Stomach (tissue), 9 donors: ENCODE data around the gene ANKFY1. TPM values are rescaled to one million over a fixed set of nuclear protein-coding genes. Genes with fewer than 3 reads are reported as not detected.
A peak's percentile ranks its signal among the peaks of the same experiment; 100 is the strongest.

Experiments
- DNase-seq, 2 donors: peaks; one replicate each; pipeline versions ENCODE4 v3.0.0 to v3.0.0-alpha.2; 2013 to 2019
- H3K27ac ChIP-seq, 5 donors: fragments of 200-600 bp in 4 of 5; sonication (generic) in 4 of 5; one replicate each; pipeline ENCODE4 v1.5.1; 2013 to 2019; ENCODE audit warnings: mild to moderate bottlenecking in 1 of 5, moderate library complexity in 1 of 5
- H3K27me3 ChIP-seq, 3 donors: fragments of 200-600 bp; sonication (generic); one replicate each; pipeline ENCODE4 v1.5.1; 2017 to 2019; ENCODE audit warnings: mixed run types in 1 of 3
- H3K36me3 ChIP-seq, 4 donors: fragments of 200-600 bp; sonication (generic); 1 replicate in 3 of 4; 2 replicates in 1 of 4; pipeline ENCODE4 v1.5.1; 2016 to 2019
- H3K4me1 ChIP-seq, 4 donors: fragments of 200-600 bp; sonication (generic); one replicate each; pipeline ENCODE4 v1.5.1; 2016 to 2019
- H3K4me3 ChIP-seq, 4 donors: fragments of 200-600 bp; sonication (generic) in 3 of 4; one replicate each; pipeline ENCODE4 v1.5.1; 2016 to 2019; ENCODE audit warnings: mild to moderate bottlenecking in 1 of 4
- H3K9me3 ChIP-seq, 4 donors: fragments of 200-600 bp; sonication (generic); one replicate each; pipeline ENCODE4 v1.5.1; 2016 to 2019
- CTCF ChIP-seq, 7 experiments: fragments of 450-650 bp in 4 of 7; fragments of 200-600 bp in 3 of 7; sonication (generic) in 3 of 7; IDR thresholded peaks; one replicate each; pipeline ENCODE4 v1.5.1; 2016 to 2019; ENCODE audit warnings: antibody characterized with exemption in 7 of 7, control low read depth in 2 of 7, mild to moderate bottlenecking in 1 of 7
- EP300 ChIP-seq: sonication (generic); formaldehyde crosslinking; IDR thresholded peaks from one replicate; pipeline ENCODE4 v1.6.1; 2017; ENCODE audit warnings: antibody characterized with exemption
- POLR2A ChIP-seq, 4 donors: fragments of 450-650 bp; IDR thresholded peaks; one replicate each; pipeline ENCODE4 v1.6.1; 2016; ENCODE audit warnings: antibody characterized with exemption in 4 of 4, control low read depth in 2 of 4, mild to moderate bottlenecking in 1 of 4, moderate library complexity in 1 of 4
- POLR2AphosphoS5 ChIP-seq, 3 donors: sonication (generic); formaldehyde crosslinking; IDR thresholded peaks; one replicate each; pipeline ENCODE4 v1.6.1; 2016; ENCODE audit warnings: antibody characterized with exemption in 3 of 3
- WGBS, 5 donors: extraction: QIAGEN DNeasy Blood & Tissue Kit in 3 of 5; methylation state at CpG; one replicate each; pipeline versions ENCODE4 v1.1.5 to v1.1.7; 2013 to 2018; 5-methylcytosine and 5-hydroxymethylcytosine counted together
- intact Hi-C: fragments of 100-400 bp; cut with DNase I; formaldehyde crosslinking; loops from one replicate; pipeline ENCODE4 v1.15.1; 2023; ENCODE audit warnings: low total_unique reads
- polyA plus RNA-seq, 3 donors: library from polyadenylated mRNA; stranded (reverse); fragments of 200-250 nt; gene quantifications; one replicate each; pipeline ENCODE4 v1.2.3, GENCODE V29; 2013
- total RNA-seq, 5 donors: library from RNA; depleted of rRNA; stranded (reverse); fragments of >200 nt; gene quantifications; one replicate each; pipeline versions ENCODE4 v1.1.0 to v1.2.3, GENCODE V29; 2014 to 2016
- donor health status: healthy with polysubstance abuse.
- donor health status: Bipolar disorder and iron deficiency.
- donor health status: healthy.

The ANKFY1 gene
- total and polyA plus RNA-seq, 8 donors: 6.4 to 61.0 (median 39.2) TPM

GRCh38 chr17:4215882-4216570 lies 47.8 kb downstream of the ANKFY1 start:
- H3K4me3 ChIP-seq: no peak overlapping the region
- no peak for DNase-seq
- H3K9me3 ChIP-seq: no peaks in the 10 kb centered on the region
- no peaks in the 10 kb centered on the region for H3K27me3 ChIP-seq
- intact Hi-C loops: no loop called here
- H3K27ac ChIP-seq: peak overlapping the region in 1 of 5 donors; percentile 60
- H3K4me1 ChIP-seq: peaks cover 0 to 40% (median 12%) of the 10 kb centered on the region in 4 donors
- peaks cover 0 to 44% (median 40%) of the 10 kb centered on the region in 4 donors for H3K36me3 ChIP-seq
- 80 to 94% (median 91%) methylated on average over 6 of the region's 6 CpGs for WGBS, 5 donors
- TF ChIP-seq EP300: no peak
- no peak for TF ChIP-seq POLR2AphosphoS5 (IDR thresholded peaks at IDR 0.05)
- TF ChIP-seq POLR2A (IDR thresholded peaks at IDR 0.05): no peak
- no peak for TF ChIP-seq CTCF (IDR thresholded peaks at IDR 0.05)

GRCh38 chr17:4214157-4214556 lies 49.6 kb downstream of the ANKFY1 start:
- TF ChIP-seq POLR2AphosphoS5 (IDR thresholded peaks at IDR 0.05) (no peak), EP300 (no peak)

GRCh38 chr17:4209611-4210010 lies 54.2 kb downstream of the ANKFY1 start:
- WGBS, 5 donors: 89 to 96% (median 95%) methylated on average over 7 of the region's 7 CpGs
- Histone ChIP-seq H3K27ac (peak overlapping the region in 1 of 5 donors; percentile 13), H3K36me3 (peaks cover 34 to 83% (median 77%) of the 10 kb centered on the region in 4 donors), H3K9me3 (no peaks in the 10 kb centered on the region), H3K4me3 (no peak overlapping the region), H3K4me1 (peaks cover 0 to 16% (median 6%) of the 10 kb centered on the region in 4 donors), H3K27me3 (no peaks in the 10 kb centered on the region)
- TF ChIP-seq EP300: no peak
- no peak for TF ChIP-seq CTCF (IDR thresholded peaks at IDR 0.05)
- no peak for TF ChIP-seq POLR2A (IDR thresholded peaks at IDR 0.05)
- no peak for TF ChIP-seq POLR2AphosphoS5 (IDR thresholded peaks at IDR 0.05)
- intact Hi-C loops: loop anchor here (5.0 kb wide), 1 partner anchor 208 kb away; no protein-coding TSS in a partner anchor
- DNase-seq: no peak

More at GRCh38 chr17:4214157-4214556, 49.6 kb downstream of the ANKFY1 start:
- no peaks in the 10 kb centered on the region for H3K27me3 ChIP-seq
- H3K27ac ChIP-seq: peak overlapping the region in 1 of 5 donors; percentile 11
- no peak overlapping the region for H3K4me3 ChIP-seq
- H3K9me3 ChIP-seq: no peaks in the 10 kb centered on the region
- DNase-seq: no peak
- intact Hi-C loops: no loop called here
- WGBS, 5 donors: 79 to 93% (median 91%) methylated on average over 6 of the region's 6 CpGs
- H3K36me3 ChIP-seq: peaks cover 7 to 57% (median 50%) of the 10 kb centered on the region in 4 donors
- peaks cover 0 to 26% (median 8%) of the 10 kb centered on the region in 4 donors for H3K4me1 ChIP-seq

GRCh38 chr17:4208238-4208637 lies 55.5 kb downstream of the ANKFY1 start:
- H3K4me3 ChIP-seq: no peak overlapping the region
- H3K36me3 ChIP-seq: peaks cover 34 to 85% (median 80%) of the 10 kb centered on the region in 4 donors
- no peak for TF ChIP-seq POLR2AphosphoS5 (IDR thresholded peaks at IDR 0.05)
- TF ChIP-seq EP300: no peak
- TF ChIP-seq CTCF (IDR thresholded peaks at IDR 0.05): no peak
- TF ChIP-seq POLR2A (IDR thresholded peaks at IDR 0.05): no peak
- H3K27ac ChIP-seq: peak overlapping the region in 1 of 5 donors; percentile 49
- 72 to 93% (median 76%) methylated on average over 4 of the region's 4 CpGs for WGBS, 5 donors
- H3K27me3 ChIP-seq: no peaks in the 10 kb centered on the region
- no peak for DNase-seq
- H3K9me3 ChIP-seq: no peaks in the 10 kb centered on the region
- intact Hi-C loops: loop anchor here (5.0 kb wide), 1 partner anchor 209 kb away; no protein-coding TSS in a partner anchor
- H3K4me1 ChIP-seq: peaks cover 0 to 14% (median 8%) of the 10 kb centered on the region in 4 donors
